OCI-LY3 (cell line): ENCODE data around the gene ARMH4.

Source experiments
- H2AFZ ChIP-seq: fragments of 200-600, 300-600 bp; shearing (Covaris generic); 2 replicates; pipeline ENCODE4 v1.6.0; 2014; ENCODE audit warnings: antibody characterized with exemption, low read depth, low read length
- H3K27ac ChIP-seq: fragments of 200-600, 300-600 bp; sonication (generic); 2 replicates; pipeline ENCODE4 v1.5.1; 2014; ENCODE audit warnings: mild to moderate bottlenecking, low read length, moderate library complexity, mixed read lengths
- H3K27me3 ChIP-seq: fragments of 200-600, 300-600 bp; sonication (generic); 2 replicates; pipeline ENCODE4 v1.6.1; 2014; ENCODE audit warnings: low read depth, low read length, mixed read lengths
- H3K36me3 ChIP-seq: fragments of 200-600, 300-600 bp; sonication (generic); replicated peaks from 2 replicates; pipeline ENCODE3; 2014; ENCODE audit warnings: low read depth, low read length, mixed read lengths
- H3K4me1 ChIP-seq: fragments of 300-600, 200-600 bp; sonication (generic); 2 replicates; pipeline ENCODE4 v1.6.1; 2014; ENCODE audit warnings: low read length, mixed read lengths
- H3K4me2 ChIP-seq: fragments of 200-600, 300-600 bp; sonication (generic); 2 replicates; pipeline ENCODE4 v1.6.1; 2014; ENCODE audit warnings: low read length, mixed read lengths
- H3K4me3 ChIP-seq: fragments of 300-600, 200-600 bp; sonication (generic); 2 replicates; pipeline ENCODE4 v1.5.1; 2014; ENCODE audit warnings: antibody characterized with exemption, mild to moderate bottlenecking, low read length, moderate library complexity
- H3K79me2 ChIP-seq: fragments of 300-600, 200-600 bp; shearing (Covaris generic); 2 replicates; pipeline ENCODE4 v1.6.1; 2014; ENCODE audit warnings: mild to moderate bottlenecking, low read length, mixed read lengths
- H3K9ac ChIP-seq: fragments of 300-600, 200-600 bp; shearing (Covaris generic); 2 replicates; pipeline ENCODE4 v1.6.0; 2014; ENCODE audit warnings: mild to moderate bottlenecking, low read length, moderate library complexity
- H3K9me3 ChIP-seq: fragments of 200-600, 300-600 bp; shearing (Covaris generic); 2 replicates; pipeline ENCODE4 v1.6.1; 2014; ENCODE audit warnings: low read length, mixed read lengths; ENCODE audit not compliant: insufficient read depth
- H4K20me1 ChIP-seq: fragments of 200-600, 300-600 bp; sonication (generic); 2 replicates; pipeline ENCODE4 v1.6.1; 2016; ENCODE audit warnings: low read length, mixed read lengths; ENCODE audit not compliant: insufficient read depth
- CTCF ChIP-seq: fragments of 200-600, 300-600 bp; sonication (generic); IDR thresholded peaks from 2 replicates; pipeline ENCODE4 v1.5.1; 2014; ENCODE audit warnings: antibody characterized with exemption, low read length, low read depth
- EZH2phosphoT487 ChIP-seq: fragments of 200-600 bp; shearing (Covaris generic); IDR thresholded peaks from 2 replicates; pipeline ENCODE4 v1.6.1; 2018; ENCODE audit warnings: antibody characterized with exemption, mixed run types, low read depth

The ARMH4 gene

DNA sequence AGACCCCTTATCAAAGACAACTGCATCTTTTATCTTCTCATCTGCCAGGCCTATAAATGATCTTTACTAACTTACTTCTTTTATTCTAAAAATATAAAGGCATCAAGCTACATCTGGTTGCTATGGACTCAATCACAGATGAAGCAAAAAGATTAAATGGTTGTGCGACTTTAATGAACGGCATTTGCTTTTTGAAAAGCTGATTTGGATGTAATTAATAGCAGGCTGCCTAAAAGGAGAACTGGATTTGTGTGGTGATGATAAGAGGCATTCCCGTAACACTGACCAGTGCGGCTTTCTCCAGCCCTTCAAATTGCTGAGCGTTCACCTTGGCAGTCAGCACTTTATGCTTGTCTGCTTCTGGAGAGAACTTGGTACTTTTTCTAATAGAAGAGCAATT lies 103.8 kb downstream of the ARMH4 start:
- no peak overlapping the region for H2AFZ ChIP-seq
- no peaks in the 10 kb centered on the region for H3K9me3 ChIP-seq
- TF ChIP-seq CTCF (no peak), EZH2phosphoT487 (no peak)
- H4K20me1 ChIP-seq, result no peaks in the 10 kb centered on the region
- no peak overlapping the region for H3K4me3 ChIP-seq
- no peak overlapping the region for H3K27ac ChIP-seq
- H3K4me2 ChIP-seq, result no peak overlapping the region
- no peak overlapping the region for H3K9ac ChIP-seq
- H3K27me3 ChIP-seq, result peaks cover 5% of the 10 kb centered on the region; the same call in 1 of the 2 replicates
- no peaks in the 10 kb centered on the region for H3K4me1 ChIP-seq
- H3K36me3 ChIP-seq, result no peaks in the 10 kb centered on the region
- no peaks in the 10 kb centered on the region for H3K79me2 ChIP-seq

DNA sequence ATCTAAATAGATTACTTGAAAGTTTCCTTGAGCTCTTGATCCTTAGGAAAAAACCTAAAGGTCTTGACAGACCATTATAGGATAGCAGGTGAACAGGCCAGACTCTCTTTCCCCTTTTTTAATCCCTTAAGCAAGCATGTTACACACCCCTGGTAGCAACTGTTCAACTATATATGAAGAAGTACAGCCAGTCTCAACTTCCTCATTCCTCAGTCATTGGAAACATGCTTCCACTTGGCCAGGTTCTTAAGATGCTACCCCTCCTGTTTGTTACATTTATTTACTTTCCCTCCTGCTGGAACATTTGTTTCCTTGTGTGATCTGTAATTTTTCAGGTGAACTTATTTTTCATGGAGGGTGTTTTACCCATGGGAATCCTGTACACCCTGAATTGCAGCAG lies 124.1 kb downstream of the ARMH4 start:
- no peaks in the 10 kb centered on the region for H4K20me1 ChIP-seq
- no peak overlapping the region for H3K4me2 ChIP-seq
- no peak overlapping the region for H2AFZ ChIP-seq
- H3K9ac ChIP-seq, result no peak overlapping the region
- H3K4me1 ChIP-seq, result peaks cover 4% of the 10 kb centered on the region
- H3K79me2 ChIP-seq, result no peaks in the 10 kb centered on the region
- H3K4me3 ChIP-seq, result no peak overlapping the region
- no peak for TF ChIP-seq EZH2phosphoT487
- TF ChIP-seq CTCF, result no peak
- H3K27ac ChIP-seq, result no peak overlapping the region
- no peaks in the 10 kb centered on the region for H3K36me3 ChIP-seq
- no peaks in the 10 kb centered on the region for H3K27me3 ChIP-seq
- H3K9me3 ChIP-seq, result no peaks in the 10 kb centered on the region

DNA sequence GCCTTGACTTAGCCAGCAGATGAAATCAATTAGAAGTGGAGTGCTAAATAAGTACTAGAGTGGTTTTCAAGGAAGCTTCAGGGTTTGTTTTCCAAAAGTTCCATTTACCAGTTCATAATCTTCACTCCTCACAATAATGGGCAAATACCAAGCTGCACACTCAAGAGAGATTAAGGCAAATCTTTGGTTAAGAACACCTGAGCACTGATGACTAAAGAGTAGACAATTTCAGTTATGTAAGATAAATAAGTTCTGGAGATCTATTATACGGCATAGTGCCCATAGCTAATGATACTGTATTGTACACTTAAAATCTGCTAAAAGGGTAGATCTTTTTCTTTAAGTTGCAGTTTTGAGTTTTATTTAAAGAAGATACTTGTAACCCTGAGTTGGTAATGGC lies 125.0 kb downstream of the ARMH4 start:
- Histone ChIP-seq H3K4me2 (no peak overlapping the region), H3K27ac (no peak overlapping the region), H3K4me3 (no peak overlapping the region), H3K9ac (no peak overlapping the region), H3K9me3 (no peaks in the 10 kb centered on the region), H3K79me2 (no peaks in the 10 kb centered on the region), H2AFZ (no peak overlapping the region), H3K27me3 (no peaks in the 10 kb centered on the region), H3K36me3 (no peaks in the 10 kb centered on the region), H3K4me1 (peaks cover 4% of the 10 kb centered on the region), H4K20me1 (no peaks in the 10 kb centered on the region)
- no peak for TF ChIP-seq CTCF
- TF ChIP-seq EZH2phosphoT487, result no peak

DNA sequence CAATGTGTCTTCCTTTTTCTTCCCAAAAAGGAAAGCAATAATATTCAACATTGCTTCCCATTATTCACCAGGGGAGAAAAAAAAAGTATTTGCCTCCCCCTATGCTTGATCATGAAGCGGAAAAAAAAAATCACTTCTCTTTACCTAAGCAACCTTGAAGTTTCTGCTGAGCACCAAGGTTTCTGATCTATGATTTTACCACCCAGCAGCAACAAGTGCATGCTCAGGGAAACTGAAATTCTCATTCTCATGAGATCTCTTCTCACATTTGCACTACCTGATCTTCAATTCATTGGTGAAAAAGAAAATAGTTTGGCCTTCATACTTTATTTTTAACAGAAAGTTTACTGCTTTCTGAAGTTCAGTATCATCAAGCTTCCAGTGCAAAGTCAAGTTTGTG lies 125.8 kb downstream of the ARMH4 start:
- Histone ChIP-seq H3K36me3 (no peaks in the 10 kb centered on the region), H3K27ac (no peak overlapping the region), H3K9ac (no peak overlapping the region), H3K4me1 (peaks cover 4% of the 10 kb centered on the region), H3K9me3 (no peaks in the 10 kb centered on the region), H3K27me3 (no peaks in the 10 kb centered on the region; the same call in 1 of the 2 replicates), H3K4me3 (no peak overlapping the region), H2AFZ (no peak overlapping the region), H4K20me1 (no peaks in the 10 kb centered on the region), H3K79me2 (no peaks in the 10 kb centered on the region), H3K4me2 (no peak overlapping the region)
- TF ChIP-seq EZH2phosphoT487 (no peak), CTCF (no peak)
